ENCODE results near the gene SIN3A. TPM values are rescaled to one million over a fixed set of nuclear protein-coding genes. Genes with fewer than 3 reads are reported as not detected.

The SIN3A gene
- total RNA-seq, 1 experiment from 2014 or later = 91.8 TPM

GRCh38 chr15:75329571-75329970, 121.9 kb downstream of the SIN3A start:
- no TSS peak for BruUV-seq (replicated peaks)
- H4K20me1 ChIP-seq (ENCODE audit: insufficient read depth) = no peaks in the 10 kb centered on the region
- H3K9me3 ChIP-seq (ENCODE audit: insufficient read depth, low read depth) = no peaks in the 10 kb centered on the region
- no peaks in the 10 kb centered on the region for H3K36me3 ChIP-seq (ENCODE audit: low read depth)
- H3K27me3 ChIP-seq (ENCODE audit: insufficient read depth, low read depth) = no peaks in the 10 kb centered on the region
- H3K4me1 ChIP-seq (replicated peaks; ENCODE audit: insufficient read depth) = 0 out of 2 replicates have a peak, but pooled peaks cover under 1% of the 10 kb centered on the region
- H3K27ac ChIP-seq = no peak overlapping the region
- H2AFZ ChIP-seq = no peak overlapping the region
- ChIA-PET CTCF (no interaction called here), POLR2A (ENCODE audit: unreplicated experiment) (interaction anchor here (0.6 kb wide), 1 partner anchor 10 kb away, joined by 19 read pairs; no protein-coding TSS in a partner anchor)
- no peaks in the 10 kb centered on the region for H3F3A ChIP-seq (ENCODE audit: insufficient read depth, low read depth)
- H3K79me2 ChIP-seq (ENCODE audit: low read depth) = no peaks in the 10 kb centered on the region
- H3K4me3 ChIP-seq = no peak overlapping the region
- no peak for TF ChIP-seq CTCF (conservative IDR thresholded peaks at IDR 0.05)
- TF ChIP-seq EZH2 (IDR thresholded peaks at IDR 0.05; ENCODE audit: low read depth) = no peak
- intact Hi-C loops (cut with micrococcal nuclease; ENCODE audit: unreplicated experiment) = no loop called here
- H3K4me2 ChIP-seq = no peak overlapping the region
- DNase-seq = no peak
- no peaks in the 10 kb centered on the region for H3K9me2 ChIP-seq (ENCODE audit: insufficient read depth)

DNA sequence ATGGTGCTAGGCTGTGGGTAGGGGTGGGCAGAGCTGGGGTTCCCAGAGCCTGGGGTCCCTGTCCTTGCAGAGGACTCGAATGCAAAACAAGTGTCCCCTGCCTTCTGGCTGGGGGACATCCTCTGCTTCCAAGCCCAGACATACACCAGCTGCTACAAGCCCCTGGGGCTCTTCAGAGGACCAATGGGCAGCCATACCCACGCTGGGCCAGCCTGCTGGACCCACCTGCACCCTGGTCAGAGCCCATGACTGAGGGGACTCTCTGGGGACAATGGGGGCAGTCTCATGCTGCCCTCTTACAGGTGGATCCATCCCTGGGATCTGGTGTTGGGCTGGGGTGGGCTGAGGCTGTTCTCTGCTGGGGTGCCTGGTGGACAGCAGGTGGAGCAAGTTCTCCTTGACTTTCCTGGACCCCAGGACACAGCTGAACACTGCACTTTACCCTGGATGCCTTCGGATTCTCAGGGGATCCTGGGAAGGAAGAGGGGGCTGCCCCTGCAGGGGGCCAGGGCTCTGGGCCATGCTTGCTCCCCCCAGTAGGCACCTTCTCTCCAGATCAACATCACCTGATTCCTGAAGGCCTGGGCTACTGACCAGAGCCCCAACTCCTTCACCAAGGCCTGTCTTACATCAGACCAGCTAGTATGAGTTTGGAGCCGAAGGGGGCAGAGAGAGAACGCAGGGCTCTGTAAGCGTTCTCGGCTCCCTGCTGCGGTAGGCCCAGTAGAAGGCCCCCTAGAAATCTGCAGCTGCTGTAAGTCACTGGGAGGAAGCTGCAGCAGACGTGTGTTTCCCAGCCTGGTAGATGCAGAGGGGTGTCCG, 122.8 kb downstream of the SIN3A start:
- Histone ChIP-seq H3K4me1 (replicated peaks; ENCODE audit: insufficient read depth) (no peaks in the 10 kb centered on the region), H3F3A (ENCODE audit: insufficient read depth, low read depth) (no peaks in the 10 kb centered on the region), H3K27ac (no peak overlapping the region), H3K9me2 (ENCODE audit: insufficient read depth) (no peaks in the 10 kb centered on the region), H3K4me2 (no peak overlapping the region), H3K27me3 (ENCODE audit: insufficient read depth, low read depth) (no peaks in the 10 kb centered on the region), H3K36me3 (ENCODE audit: low read depth) (no peaks in the 10 kb centered on the region), H3K9me3 (ENCODE audit: insufficient read depth, low read depth) (no peaks in the 10 kb centered on the region), H3K4me3 (no peak overlapping the region), H4K20me1 (ENCODE audit: insufficient read depth) (no peaks in the 10 kb centered on the region), H2AFZ (no peak overlapping the region), H3K79me2 (ENCODE audit: low read depth) (no peaks in the 10 kb centered on the region)
- POLR2A ChIA-PET (ENCODE audit: unreplicated experiment) = no interaction called here
- TF ChIP-seq CTCF (conservative IDR thresholded peaks at IDR 0.05) (no peak), EZH2 (IDR thresholded peaks at IDR 0.05; ENCODE audit: low read depth) (no peak)
- CTCF ChIA-PET = no interaction called here
- intact Hi-C loops (cut with micrococcal nuclease; ENCODE audit: unreplicated experiment) = no loop called here
- no TSS peak for BruUV-seq (replicated peaks)
- DNase-seq = no peak

DNA sequence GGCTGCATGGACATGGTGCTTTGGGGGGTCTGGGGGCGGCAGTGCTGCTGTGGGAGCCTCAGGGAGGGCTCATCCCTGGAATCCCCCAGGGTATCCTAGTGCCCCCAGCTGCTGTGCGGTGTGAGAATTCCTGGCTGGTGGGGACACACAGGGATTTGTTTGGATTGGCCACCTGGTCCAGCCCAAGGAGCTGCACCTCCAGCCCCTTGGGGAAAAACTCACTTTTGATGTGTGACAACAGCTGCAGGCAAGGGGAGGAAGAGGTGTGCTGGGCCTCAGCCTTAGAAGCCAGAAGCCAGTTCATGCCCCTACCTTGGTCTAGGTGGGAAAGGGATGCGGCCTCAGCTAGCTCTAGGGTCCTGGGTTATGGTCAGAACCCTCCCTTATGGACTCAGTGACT, 124.0 kb downstream of the SIN3A start:
- intact Hi-C loops (cut with micrococcal nuclease; ENCODE audit: unreplicated experiment) = no loop called here

More for the DNA sequence above, 124.0 kb downstream of the SIN3A start:
- no peak overlapping the region for H3K4me2 ChIP-seq
- no peaks in the 10 kb centered on the region for H3K9me3 ChIP-seq (ENCODE audit: insufficient read depth, low read depth)
- no TSS peak for BruUV-seq (replicated peaks)
- CTCF ChIA-PET = no interaction called here
- no peak overlapping the region for H2AFZ ChIP-seq
- no peak overlapping the region for H3K4me3 ChIP-seq
- H3K4me1 ChIP-seq (replicated peaks; ENCODE audit: insufficient read depth) = no peaks in the 10 kb centered on the region
- POLR2A ChIA-PET (ENCODE audit: unreplicated experiment) = no interaction called here
- DNase-seq = no peak
- no peaks in the 10 kb centered on the region for H3K9me2 ChIP-seq (ENCODE audit: insufficient read depth)
- no peaks in the 10 kb centered on the region for H4K20me1 ChIP-seq (ENCODE audit: insufficient read depth)
- H3K27ac ChIP-seq = no peak overlapping the region
- TF ChIP-seq CTCF (conservative IDR thresholded peaks at IDR 0.05) (no peak), EZH2 (IDR thresholded peaks at IDR 0.05; ENCODE audit: low read depth) (no peak)
- no peaks in the 10 kb centered on the region for H3F3A ChIP-seq (ENCODE audit: insufficient read depth, low read depth)
- H3K79me2 ChIP-seq (ENCODE audit: low read depth) = no peaks in the 10 kb centered on the region
- H3K36me3 ChIP-seq (ENCODE audit: low read depth) = no peaks in the 10 kb centered on the region
- H3K27me3 ChIP-seq (ENCODE audit: insufficient read depth, low read depth) = no peaks in the 10 kb centered on the region

Data from PC-9 (cell line).